GM18507 (cell line): Measurements from ENCODE around the gene SLC22A23.
A peak's percentile ranks its signal among the peaks of the same experiment; 100 is the strongest.

Experiments used
- DNase-seq: peaks from one replicate; pipeline ENCODE4 v3.0.0; 2011; ENCODE audit warnings: low read depth; ENCODE audit not compliant: insufficient read length; ENCODE audit errors: extremely low spot score
- FAIRE-seq: peaks from 2 replicates; lab custom pipeline; 2011; peaks lifted over from hg19 to GRCh38; lab: Jason Lieb, UNC

SLC22A23 gene

DNA sequence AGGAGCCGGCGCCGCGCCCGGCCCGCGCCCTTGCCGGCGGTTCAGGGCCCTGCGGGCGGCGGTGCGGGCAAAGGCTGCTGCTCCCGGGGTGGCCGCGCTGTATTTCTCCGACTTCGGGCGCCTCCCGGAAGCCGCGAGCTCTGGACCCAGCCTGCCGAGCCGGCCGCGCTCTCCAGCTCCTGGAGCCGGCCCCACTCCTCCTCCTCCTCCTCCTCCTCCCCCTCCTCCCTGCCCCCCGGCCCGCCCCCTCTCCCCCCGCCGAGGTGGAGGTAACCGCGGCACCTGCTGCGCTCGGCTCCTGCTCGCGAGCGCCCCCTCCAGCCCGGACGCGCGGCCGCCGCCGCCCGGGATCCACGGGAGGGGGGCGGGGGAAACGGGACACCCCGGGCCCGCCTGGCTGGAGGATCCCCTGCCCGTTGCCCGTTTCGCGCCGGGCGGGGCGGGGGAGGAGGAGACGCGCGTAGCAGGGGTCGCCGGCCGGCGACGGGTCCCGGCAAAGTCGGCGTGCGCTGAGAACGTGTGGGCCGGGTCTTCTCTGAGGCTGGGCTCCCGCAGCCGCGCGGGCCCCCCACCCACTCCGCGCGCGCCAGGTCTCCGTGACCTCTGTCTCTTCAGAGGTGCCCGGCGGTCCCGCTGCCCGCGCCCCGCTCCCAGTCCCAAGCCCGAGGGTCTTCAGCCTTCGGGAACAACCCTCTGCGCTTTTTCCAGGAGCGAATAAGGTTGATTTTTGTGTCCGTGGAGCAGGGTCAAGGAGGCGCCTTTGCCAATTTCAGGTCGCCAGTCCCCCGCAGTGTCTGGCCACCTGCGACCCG lies at the start of gene SLC22A23:
Gene SLC22A23, minus strand, starts transcription at position 153 of the 812 bp plus-strand sequence. CDS start 491 bp downstream, outside the sequence.
- FAIRE-seq: no peak

GRCh38 chr6:3506200-3506599 lies 49.4 kb upstream of the SLC22A23 start:
- FAIRE-seq: no peak
- DNase-seq: no peak

More for the DNA sequence above, at the start of gene SLC22A23:
- peak; percentile 67 for DNase-seq

DNA sequence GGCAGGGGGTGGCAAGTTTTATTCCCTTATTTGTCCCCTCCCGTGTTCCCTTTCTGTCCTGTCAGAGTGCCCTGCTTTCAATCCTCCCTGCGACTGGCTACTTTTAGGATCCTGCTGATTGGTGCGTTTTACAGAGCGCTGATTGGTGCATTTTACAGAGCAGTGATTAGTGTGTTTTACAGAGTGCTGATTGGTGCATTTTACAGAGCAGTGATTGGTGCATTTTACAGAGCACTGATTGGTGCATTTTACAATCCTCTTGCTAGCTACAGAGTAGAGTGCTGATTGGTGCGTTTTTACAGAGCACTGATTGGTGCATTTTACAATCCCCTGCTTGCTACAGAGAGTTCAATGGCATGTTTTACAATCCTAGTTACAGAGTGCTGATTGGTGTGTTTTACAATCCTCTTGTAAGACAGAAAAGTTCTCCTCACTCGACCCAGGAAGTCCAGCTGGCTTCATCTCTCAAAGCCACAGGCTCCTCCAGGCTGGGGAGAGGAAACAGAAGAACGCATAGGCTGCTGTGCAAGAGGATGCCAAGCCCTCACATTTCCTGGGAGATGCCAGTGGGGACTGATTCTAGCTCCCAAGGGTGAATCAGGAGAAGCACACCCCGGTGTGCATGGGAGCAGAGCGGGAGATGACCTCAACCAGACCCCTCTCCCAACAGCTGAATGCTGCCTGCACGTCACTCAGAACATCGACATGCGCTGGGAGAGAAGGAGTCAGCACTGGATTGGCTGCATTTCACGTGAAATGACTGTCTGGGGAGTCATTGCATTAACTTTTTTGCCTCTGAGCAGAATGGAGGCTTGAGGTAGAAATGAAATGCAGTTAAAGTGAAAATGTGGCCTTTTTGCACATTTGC lies 48.3 kb upstream of the SLC22A23 start:
- no peak for FAIRE-seq
- DNase-seq: no peak

- FAIRE-seq (no peak), DNase-seq (no peak)
Measured at GRCh38 chr6:3504354-3504753, 47.5 kb upstream of the SLC22A23 start.

- FAIRE-seq (no peak), DNase-seq (no peak)
Measured at GRCh38 chr6:3501826-3502500, 45.1 kb upstream of the SLC22A23 start.

GRCh38 chr6:3500262-3501014 lies 43.6 kb upstream of the SLC22A23 start:
- no peak for DNase-seq

GRCh38 chr6:3499603-3500002 lies 42.8 kb upstream of the SLC22A23 start:
- DNase-seq: no peak

More at GRCh38 chr6:3500262-3501014, 43.6 kb upstream of the SLC22A23 start:
- FAIRE-seq: no peak

GRCh38 chr6:3496395-3496794 lies 39.5 kb upstream of the SLC22A23 start:
- no peak for FAIRE-seq

More at GRCh38 chr6:3499603-3500002, 42.8 kb upstream of the SLC22A23 start:
- FAIRE-seq: no peak

DNA sequence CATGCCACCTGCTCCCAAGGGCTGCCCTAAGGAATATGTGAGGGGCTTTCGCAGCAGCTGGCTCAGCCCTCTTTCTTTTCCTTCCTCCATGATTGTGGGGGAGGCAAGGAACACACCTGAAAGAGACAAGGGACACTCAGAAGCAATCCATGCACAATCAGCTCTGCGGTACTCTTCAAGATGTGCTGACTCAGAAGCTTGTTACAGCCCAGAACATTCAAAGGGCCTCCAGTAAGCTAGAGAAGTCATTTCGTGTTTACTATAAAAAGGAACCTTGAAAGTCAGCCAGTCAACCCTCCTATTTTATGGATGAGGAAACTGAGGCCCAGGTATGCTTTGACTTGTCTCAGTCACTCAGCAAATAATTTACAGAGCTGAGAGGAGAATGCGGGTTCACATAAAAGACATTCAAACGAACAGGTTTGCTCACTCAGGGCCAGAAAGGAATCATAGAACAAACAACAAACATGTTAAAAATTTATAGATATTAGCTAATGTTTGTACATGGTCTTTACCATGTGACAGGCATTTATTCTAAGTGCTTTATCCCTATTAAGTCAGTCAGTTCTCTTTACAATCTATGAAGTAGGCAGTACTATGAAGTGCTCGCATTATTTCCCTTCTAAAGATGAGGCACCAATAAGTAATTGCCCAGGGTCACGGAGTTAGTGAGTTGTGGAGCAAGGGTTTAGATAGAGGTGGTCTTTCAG lies 37.7 kb upstream of the SLC22A23 start:
- FAIRE-seq (no peak), DNase-seq (no peak)

More at GRCh38 chr6:3496395-3496794, 39.5 kb upstream of the SLC22A23 start:
- DNase-seq: no peak

GRCh38 chr6:3490625-3490980 lies 33.8 kb upstream of the SLC22A23 start:
- FAIRE-seq (no peak), DNase-seq (no peak)

GRCh38 chr6:3489961-3490624 lies 33.2 kb upstream of the SLC22A23 start:
- no peak for FAIRE-seq
- no peak for DNase-seq

DNA sequence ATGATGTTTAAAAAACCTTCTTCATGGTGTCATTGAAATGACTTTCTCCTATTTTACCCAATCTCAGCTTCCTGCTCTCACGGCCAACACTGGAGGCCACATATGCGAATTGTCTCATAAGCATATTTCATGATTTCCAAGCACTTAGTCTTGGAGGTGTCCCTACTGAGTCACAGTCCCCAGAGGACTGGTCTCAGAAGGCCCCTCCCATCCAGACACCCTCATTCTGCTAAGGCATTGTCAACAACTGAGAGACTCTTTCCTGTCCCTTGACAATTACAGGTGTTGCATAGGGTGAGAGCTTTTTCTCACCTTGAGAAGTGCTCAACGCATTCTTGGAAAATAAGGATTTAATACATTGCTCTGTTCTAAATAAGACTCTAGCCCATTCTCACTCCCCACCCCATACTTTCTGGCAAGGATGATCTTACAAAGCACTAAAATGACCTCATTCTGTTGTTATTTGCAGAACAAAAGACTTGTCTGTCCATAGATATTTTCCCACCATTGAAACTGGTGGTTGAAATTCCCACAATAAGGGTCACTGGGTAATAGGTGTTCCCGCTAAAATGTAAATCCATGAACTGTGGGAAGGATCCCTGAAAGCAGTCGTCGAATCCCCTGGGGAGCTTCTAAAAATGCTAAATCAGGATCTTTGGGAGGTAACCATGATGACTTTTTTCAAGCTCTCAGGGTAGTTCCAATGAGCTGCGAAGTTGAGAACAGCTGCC lies 32.3 kb upstream of the SLC22A23 start:
- DNase-seq (no peak), FAIRE-seq (no peak)

DNA sequence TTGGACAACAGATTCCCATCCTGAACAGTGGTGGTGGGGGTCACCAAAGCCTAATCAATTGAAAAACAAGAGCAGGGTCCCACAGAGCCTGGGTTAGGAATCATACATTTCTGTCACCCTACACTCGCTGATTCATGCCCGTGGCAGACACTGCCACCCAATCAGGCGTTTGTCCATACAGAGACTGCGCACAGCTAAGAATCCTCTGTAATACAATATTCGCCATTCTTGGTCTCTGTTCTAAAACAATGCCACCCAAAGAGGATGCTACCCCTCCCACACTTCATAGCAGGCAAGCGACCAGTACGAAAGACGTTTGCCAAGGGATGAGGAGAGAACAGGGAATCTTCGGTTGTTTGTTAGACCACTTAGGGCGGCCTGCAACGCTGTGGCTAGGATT lies 28.1 kb upstream of the SLC22A23 start:
- FAIRE-seq (no peak), DNase-seq (no peak)

DNA sequence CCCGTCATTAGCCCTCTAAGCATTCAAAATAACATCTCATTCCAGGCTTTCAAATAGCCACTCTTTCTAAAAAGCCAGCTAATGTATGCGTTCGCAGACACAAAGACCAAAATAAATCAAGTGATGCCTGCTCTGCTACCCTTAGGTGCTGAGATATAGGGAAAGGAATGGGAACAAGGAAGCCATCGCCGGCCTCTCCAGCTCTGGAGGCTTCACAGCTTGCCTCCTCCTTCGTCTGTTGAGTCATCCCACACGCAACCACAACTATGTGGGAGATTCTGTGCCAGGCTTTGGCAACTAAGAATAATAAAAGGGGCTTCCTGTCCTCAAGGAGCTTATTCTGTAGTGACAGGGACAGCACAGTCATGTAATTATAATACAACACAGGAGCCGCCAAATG lies 27.3 kb upstream of the SLC22A23 start:
- DNase-seq: no peak
- no peak for FAIRE-seq

DNA sequence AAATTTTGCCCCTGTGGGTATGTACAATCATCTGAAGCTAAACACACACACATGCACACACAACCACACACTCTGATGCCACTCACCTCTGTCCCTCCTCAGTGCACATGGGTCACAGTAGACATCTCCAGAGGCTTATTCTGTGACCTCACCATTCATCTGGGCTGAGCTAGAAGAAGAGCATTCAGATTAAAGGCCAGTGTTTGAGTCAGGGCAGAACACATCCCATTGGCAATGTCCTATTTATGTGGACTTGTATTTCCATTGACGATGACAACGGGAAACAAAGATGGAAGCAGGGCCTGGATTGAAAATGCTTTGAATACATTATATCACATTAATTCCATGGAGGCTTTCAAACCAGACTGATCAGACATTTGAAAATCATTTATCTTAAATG lies 26.8 kb upstream of the SLC22A23 start:
- FAIRE-seq: no peak
- no peak for DNase-seq

- no peak for FAIRE-seq
- no peak for DNase-seq
Measured at GRCh38 chr6:3482869-3483268, 26.0 kb upstream of the SLC22A23 start.

DNA sequence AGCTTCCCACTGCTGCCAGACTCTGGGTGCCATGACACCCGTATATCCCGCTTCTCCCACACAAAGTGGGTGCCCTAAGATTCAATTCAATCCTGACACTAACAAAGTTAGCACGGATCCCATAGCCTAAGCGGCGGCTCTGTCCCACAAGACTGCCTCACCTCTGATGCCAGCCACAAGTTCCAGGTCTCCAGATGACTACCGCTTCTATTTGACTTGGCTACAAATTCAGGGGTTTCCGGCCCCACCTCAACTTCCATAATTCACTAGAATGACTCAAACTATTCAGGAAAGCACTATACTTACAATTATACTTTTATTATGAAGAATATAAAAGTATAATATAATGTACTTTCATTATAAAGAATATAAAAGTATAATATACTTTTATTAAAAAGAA lies 24.8 kb upstream of the SLC22A23 start:
- no peak for DNase-seq
- FAIRE-seq: no peak

GRCh38 chr6:3480009-3480408 lies 23.2 kb upstream of the SLC22A23 start:
- DNase-seq: no peak
- no peak for FAIRE-seq
